HG03064 (cell line): ENCODE results near the gene ATP13A3.

ENCODE experiments used
- ATAC-seq: cut with Tn5 transposase; IDR thresholded peaks from one replicate; pipeline ENCODE4 v1.9.1; 2021; ENCODE audit warnings: low read depth; ENCODE audit not compliant: unreplicated experiment

ATP13A3 gene

GRCh38 chr3:194376241-194376560, 110.6 kb downstream of the ATP13A3 start:
- no peak for ATAC-seq

GRCh38 chr3:194375473-194376240, 111.1 kb downstream of the ATP13A3 start:
- no peak for ATAC-seq

- no peak for ATAC-seq
These were observed 111.9 kb downstream of the ATP13A3 start for GRCh38 chr3:194374935-194375334.

GRCh38 chr3:194373899-194374298, 112.9 kb downstream of the ATP13A3 start:
- ATAC-seq: no peak

GRCh38 chr3:194373028-194373427, 113.8 kb downstream of the ATP13A3 start:
- ATAC-seq: no peak

- ATAC-seq: no peak
These were observed 116.0 kb downstream of the ATP13A3 start for GRCh38 chr3:194370753-194371152.

- no peak for ATAC-seq
These were observed 117.1 kb downstream of the ATP13A3 start, which contains the start of gene LRRC15 for GRCh38 chr3:194369522-194370279. LRRC15 (minus strand) TSS chr3:194369743; CDS start chr3:194361043, 8,700 bp downstream.

GRCh38 chr3:194368918-194369317, 117.9 kb downstream of the ATP13A3 start:
- no peak for ATAC-seq

- no peak for ATAC-seq
These were observed 118.6 kb downstream of the ATP13A3 start for GRCh38 chr3:194367992-194368841.

- ATAC-seq: no peak
These were observed 120.8 kb downstream of the ATP13A3 start for GRCh38 chr3:194365978-194366490.

- no peak for ATAC-seq
These were observed 121.3 kb downstream of the ATP13A3 start for GRCh38 chr3:194365526-194365925.

- ATAC-seq: no peak
These were observed 122.0 kb downstream of the ATP13A3 start for GRCh38 chr3:194364652-194365434.

- no peak for ATAC-seq
These were observed 122.5 kb downstream of the ATP13A3 start for GRCh38 chr3:194364314-194364651.

- no peak for ATAC-seq
These were observed 126.2 kb downstream of the ATP13A3 start for GRCh38 chr3:194360568-194360967.

- ATAC-seq: no peak
These were observed 129.1 kb downstream of the ATP13A3 start for GRCh38 chr3:194357681-194358080.

GRCh38 chr3:194355379-194355778, 131.4 kb downstream of the ATP13A3 start:
- ATAC-seq: no peak

- no peak for ATAC-seq
These were observed 132.5 kb downstream of the ATP13A3 start for GRCh38 chr3:194354315-194354714.
